GM23338 (cell line): ENCODE data around the gene ZNF638. TPM values are rescaled to one million over a fixed set of nuclear protein-coding genes. Genes with fewer than 3 reads are reported as not detected.

Experiments used
- ATAC-seq: fragments of 200-7000 bp; cut with Tn5 transposase; 3 replicates; pipeline ENCODE4 v1.9.1; 2020
- DNase-seq: peaks from one replicate; pipeline ENCODE4 v3.0.0-alpha.2; 2015; ENCODE audit warnings: low spot score
- H2AFZ ChIP-seq: fragments of 200-600 bp; sonication (generic); 2 replicates; pipeline ENCODE4 v1.8.0; 2016; ENCODE audit warnings: antibody characterized with exemption, mild to moderate bottlenecking, moderate library complexity
- H3F3A ChIP-seq: fragments of 200-600 bp; sonication (generic); replicated peaks from 2 replicates; pipeline ENCODE4 v1.8.0; 2017; ENCODE audit warnings: antibody characterized with exemption, mixed run types, low read depth
- H3K27ac ChIP-seq: fragments of 200-600 bp; sonication (generic); 2 replicates; pipeline ENCODE4 v1.6.1; 2016; ENCODE audit warnings: low read depth
- H3K27me3 ChIP-seq: fragments of 200-600 bp; sonication (generic); 2 replicates; pipeline ENCODE4 v1.8.0; 2016; ENCODE audit warnings: mild to moderate bottlenecking, mixed run types, moderate library complexity; ENCODE audit not compliant: insufficient read depth
- H3K36me3 ChIP-seq: fragments of 200-600 bp; sonication (generic); 2 replicates; pipeline ENCODE4 v1.8.0; 2016; ENCODE audit warnings: mild to moderate bottlenecking; ENCODE audit not compliant: insufficient read depth
- H3K4me1 ChIP-seq: fragments of 200-600 bp; sonication (generic); 2 replicates; pipeline ENCODE4 v1.8.0; 2016; ENCODE audit warnings: mild to moderate bottlenecking, moderate library complexity; ENCODE audit not compliant: insufficient read depth
- H3K4me2 ChIP-seq: fragments of 200-600 bp; sonication (generic); 2 replicates; pipeline ENCODE4 v1.7.1; 2017; ENCODE audit warnings: mixed run types
- H3K4me3 ChIP-seq: fragments of 200-600 bp; sonication (generic); 2 replicates; pipeline ENCODE4 v1.6.1; 2016; ENCODE audit warnings: mixed run types
- H3K79me2 ChIP-seq: fragments of 200-600 bp; sonication (generic); replicated peaks from 2 replicates; pipeline ENCODE4 v1.8.0; 2017; ENCODE audit warnings: mild to moderate bottlenecking; ENCODE audit not compliant: insufficient read depth
- H3K9me2 ChIP-seq: fragments of 200-600 bp; sonication (generic); 2 replicates; pipeline ENCODE4 v1.8.0; 2017; ENCODE audit not compliant: insufficient read depth
- H4K20me1 ChIP-seq: fragments of 200-600 bp; sonication (generic); replicated peaks from 2 replicates; pipeline ENCODE4 v1.8.0; 2017; ENCODE audit warnings: mild to moderate bottlenecking; ENCODE audit not compliant: insufficient read depth
- H3K27ac Mint-ChIP-seq: 2 replicates; pipeline ENCODE4 v1.8.0; 2020; ENCODE audit warnings: inconsistent platforms, mild to moderate bottlenecking, moderate library complexity, mixed read lengths
- H3K27me3 Mint-ChIP-seq: 3 replicates; pipeline ENCODE4 v1.8.0; 2022; ENCODE audit warnings: low read depth, mild to moderate bottlenecking, moderate library complexity, mixed read lengths, inconsistent platforms; ENCODE audit not compliant: insufficient read depth, poor library complexity
- H3K36me3 Mint-ChIP-seq: 3 replicates; pipeline ENCODE4 v1.8.0; 2021; ENCODE audit warnings: low read depth, mild to moderate bottlenecking, inconsistent platforms, moderate library complexity, mixed read lengths
- H3K4me1 Mint-ChIP-seq: 3 replicates; pipeline ENCODE4 v1.8.0; 2020; ENCODE audit warnings: mild to moderate bottlenecking, inconsistent platforms, mixed read lengths
- H3K4me3 Mint-ChIP-seq: 3 replicates; pipeline ENCODE4 v1.8.0; 2021; ENCODE audit warnings: moderate library complexity, mild to moderate bottlenecking, inconsistent platforms, mixed read lengths
- H3K9me3 Mint-ChIP-seq: 3 replicates; pipeline ENCODE4 v1.8.0; 2020; ENCODE audit warnings: moderate library complexity, mild to moderate bottlenecking, inconsistent platforms, mixed read lengths
- CREB1 ChIP-seq: fragments of 250-450 bp; sonication (Bioruptor Pico); IDR thresholded peaks from 2 replicates; pipeline ENCODE4 v1.5.0; 2020; ENCODE audit warnings: low read depth, mild to moderate bottlenecking, moderate library complexity
- EZH2phosphoT487 ChIP-seq: fragments of 200-600 bp; sonication (generic); IDR thresholded peaks from one replicate; pipeline ENCODE4 v1.8.1; 2018; ENCODE audit warnings: antibody characterized with exemption; ENCODE audit not compliant: unreplicated experiment
- JUNB ChIP-seq: IDR thresholded peaks from one replicate; pipeline ENCODE4 v1.6.1; 2016; ENCODE audit warnings: antibody characterized with exemption; ENCODE audit not compliant: unreplicated experiment
- STAT1 ChIP-seq: IDR thresholded peaks from one replicate; pipeline ENCODE4 v1.6.1; 2016; ENCODE audit warnings: antibody characterized with exemption; ENCODE audit not compliant: unreplicated experiment
- ZNF114 ChIP-seq: fragments of 250-450 bp; sonication (Bioruptor Pico); IDR thresholded peaks from 2 replicates; pipeline ENCODE4 v1.5.0; 2020; ENCODE audit warnings: mild to moderate bottlenecking, moderate library complexity
- ZNF462 ChIP-seq: fragments of 250-450 bp; sonication (Bioruptor Pico); IDR thresholded peaks from 2 replicates; pipeline ENCODE4 v1.5.0; 2020; ENCODE audit warnings: mild to moderate bottlenecking, moderate library complexity
- polyA plus RNA-seq: library from polyadenylated mRNA; unstranded; fragments of >200 nt; fragmentation: Nextera tagmentation; extraction: Ambion mirVana; gene quantifications from 2 replicates; pipeline ENCODE4 v1.2.1, GENCODE V29; 2016
- total RNA-seq: library from RNA; depleted of rRNA; stranded (reverse); fragments of >200 nt; shearing (Covaris generic); gene quantifications from 2 replicates; pipeline ENCODE4 v1.2.3, GENCODE V29; 2014
- TF ChIP-seq, protein P1 (sequence below): IDR thresholded peaks from 2 replicates; pipeline ENCODE4 v1.6.1; 2016; ENCODE audit warnings: antibody characterized with exemption

Gene ZNF638
- total and polyA plus RNA-seq, 2 experiments from 2014 or later = 185 to 190 TPM

DNA sequence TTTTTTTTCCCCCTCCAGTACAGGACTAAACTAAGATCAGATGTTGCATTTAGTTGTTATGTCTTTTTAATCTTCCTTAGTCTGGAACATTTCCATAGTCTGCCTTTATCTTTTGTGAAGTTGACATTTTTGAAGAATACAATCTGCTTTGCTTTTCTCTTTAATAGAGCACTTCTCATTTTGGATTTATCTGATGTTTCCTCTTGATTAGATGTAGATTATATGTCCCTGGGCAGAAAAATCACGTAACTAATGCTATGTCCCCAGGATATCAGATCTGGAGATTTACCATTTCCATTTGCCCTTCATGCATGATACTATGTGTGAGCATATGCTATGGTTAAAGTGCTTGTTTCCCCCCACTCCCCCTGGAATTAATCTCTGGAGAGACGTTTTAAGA, 6.2 kb downstream of the ZNF638 start (continued):
- TF ChIP-seq ZNF462 = no peak
- no peak for TF ChIP-seq CREB1 (CRISPR knock-in tag)
- TF ChIP-seq, protein P1, sequence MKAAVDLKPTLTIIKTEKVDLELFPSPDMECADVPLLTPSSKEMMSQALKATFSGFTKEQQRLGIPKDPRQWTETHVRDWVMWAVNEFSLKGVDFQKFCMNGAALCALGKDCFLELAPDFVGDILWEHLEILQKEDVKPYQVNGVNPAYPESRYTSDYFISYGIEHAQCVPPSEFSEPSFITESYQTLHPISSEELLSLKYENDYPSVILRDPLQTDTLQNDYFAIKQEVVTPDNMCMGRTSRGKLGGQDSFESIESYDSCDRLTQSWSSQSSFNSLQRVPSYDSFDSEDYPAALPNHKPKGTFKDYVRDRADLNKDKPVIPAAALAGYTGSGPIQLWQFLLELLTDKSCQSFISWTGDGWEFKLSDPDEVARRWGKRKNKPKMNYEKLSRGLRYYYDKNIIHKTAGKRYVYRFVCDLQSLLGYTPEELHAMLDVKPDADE = no peak
- no peak for TF ChIP-seq EZH2phosphoT487

DNA sequence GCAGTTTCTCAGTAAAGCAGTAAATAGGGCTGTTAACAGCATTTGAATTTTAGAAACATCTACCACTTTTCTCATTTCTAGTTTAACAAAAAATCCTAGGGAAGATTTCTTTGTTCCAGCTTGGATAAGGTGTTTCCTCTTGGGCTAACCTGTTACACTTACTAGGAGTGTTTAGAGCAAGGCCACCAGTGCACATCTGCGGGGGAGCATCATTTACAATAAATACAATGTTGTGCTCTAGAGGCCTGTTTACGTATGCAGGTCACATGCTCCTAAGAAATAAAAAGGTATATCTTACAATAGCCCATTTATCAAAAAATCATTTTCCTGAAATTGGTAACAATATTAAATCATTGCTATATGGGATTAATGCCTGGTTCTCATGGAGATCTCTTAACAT, 8.1 kb downstream of the ZNF638 start:
- H3K36me3 Mint-ChIP-seq = peaks cover 4% of the 10 kb centered on the region; the same call in 2 of the 3 replicates
- no peaks in the 10 kb centered on the region for H3K27me3 Mint-ChIP-seq
- no peak overlapping the region for H2AFZ ChIP-seq
- ATAC-seq (0 out of 3 replicates have a peak, but pooled peaks have one; percentile 23), DNase-seq (no peak)
- H3K9me2 ChIP-seq = no peaks in the 10 kb centered on the region
- no peak overlapping the region for H3K4me2 ChIP-seq
- H3K27ac Mint-ChIP-seq = peak overlapping the region; percentile 51
- H3K36me3 ChIP-seq = no peaks in the 10 kb centered on the region
- H3K4me1 ChIP-seq = peaks cover 24% of the 10 kb centered on the region
- H3K79me2 ChIP-seq = peaks cover 100% of the 10 kb centered on the region
- no peaks in the 10 kb centered on the region for H3K9me3 Mint-ChIP-seq
- peaks cover 30% of the 10 kb centered on the region for H3K4me1 Mint-ChIP-seq
- H3K4me3 Mint-ChIP-seq = no peak overlapping the region
- no peak overlapping the region for H3K4me3 ChIP-seq
- peaks cover 73% of the 10 kb centered on the region for H4K20me1 ChIP-seq
- H3F3A ChIP-seq = no peaks in the 10 kb centered on the region
- no peaks in the 10 kb centered on the region for H3K27me3 ChIP-seq
- no peak overlapping the region for H3K27ac ChIP-seq
- no peak for TF ChIP-seq ZNF462
- TF ChIP-seq JUNB = no peak
- TF ChIP-seq ZNF114 (CRISPR knock-in tag) = no peak
- TF ChIP-seq EZH2phosphoT487 = no peak
- TF ChIP-seq, protein P1 = no peak
- TF ChIP-seq STAT1 = no peak
